SHP77 treated with DMSO at 0.1 percent for 48 hours (cell line): ENCODE data around the gene GRIK2.

ENCODE experiments used
- DNase-seq: peaks from one replicate; lab custom pipeline; 2025; lab: John Stamatoyannopoulos, UW

Gene GRIK2

DNA sequence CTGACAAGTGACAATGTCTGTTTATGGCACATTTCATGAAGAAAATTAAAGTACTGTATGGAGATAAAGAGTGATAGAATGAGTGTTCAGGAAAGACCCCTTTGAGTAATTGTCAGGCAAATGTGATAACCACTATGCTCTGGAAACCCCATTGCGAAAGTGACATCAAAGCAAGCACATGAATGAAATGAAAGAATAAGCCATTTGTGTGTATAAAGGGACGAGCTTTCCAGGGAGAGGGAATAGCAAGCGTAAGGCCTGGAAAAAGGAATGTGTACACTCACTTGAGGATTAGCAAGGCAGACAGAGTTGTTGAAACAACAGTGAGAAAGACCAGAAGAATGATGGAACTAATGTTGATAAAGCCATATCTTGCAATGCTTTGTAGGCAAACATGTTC lies 490.0 kb downstream of the GRIK2 start:
- no peak for DNase-seq

DNA sequence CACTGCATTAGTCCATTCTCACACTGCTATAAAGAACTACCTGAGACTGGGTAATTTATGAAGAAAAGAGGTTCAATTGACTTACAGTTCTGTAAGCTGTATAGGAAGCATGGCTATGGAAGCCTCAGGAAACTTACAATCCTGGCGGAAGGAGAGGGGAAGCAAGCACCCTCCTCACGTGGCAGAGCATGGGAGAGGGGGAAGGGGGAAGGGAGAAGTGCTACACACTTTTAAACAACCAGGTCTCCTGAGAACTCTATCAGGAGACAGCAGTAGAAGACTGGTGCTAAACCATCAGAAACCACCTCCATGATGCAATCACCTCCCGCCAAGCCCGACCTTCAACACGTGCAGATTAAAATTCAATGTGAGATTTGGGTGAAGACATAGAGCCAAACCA lies 494.0 kb downstream of the GRIK2 start:
- DNase-seq = no peak

DNA sequence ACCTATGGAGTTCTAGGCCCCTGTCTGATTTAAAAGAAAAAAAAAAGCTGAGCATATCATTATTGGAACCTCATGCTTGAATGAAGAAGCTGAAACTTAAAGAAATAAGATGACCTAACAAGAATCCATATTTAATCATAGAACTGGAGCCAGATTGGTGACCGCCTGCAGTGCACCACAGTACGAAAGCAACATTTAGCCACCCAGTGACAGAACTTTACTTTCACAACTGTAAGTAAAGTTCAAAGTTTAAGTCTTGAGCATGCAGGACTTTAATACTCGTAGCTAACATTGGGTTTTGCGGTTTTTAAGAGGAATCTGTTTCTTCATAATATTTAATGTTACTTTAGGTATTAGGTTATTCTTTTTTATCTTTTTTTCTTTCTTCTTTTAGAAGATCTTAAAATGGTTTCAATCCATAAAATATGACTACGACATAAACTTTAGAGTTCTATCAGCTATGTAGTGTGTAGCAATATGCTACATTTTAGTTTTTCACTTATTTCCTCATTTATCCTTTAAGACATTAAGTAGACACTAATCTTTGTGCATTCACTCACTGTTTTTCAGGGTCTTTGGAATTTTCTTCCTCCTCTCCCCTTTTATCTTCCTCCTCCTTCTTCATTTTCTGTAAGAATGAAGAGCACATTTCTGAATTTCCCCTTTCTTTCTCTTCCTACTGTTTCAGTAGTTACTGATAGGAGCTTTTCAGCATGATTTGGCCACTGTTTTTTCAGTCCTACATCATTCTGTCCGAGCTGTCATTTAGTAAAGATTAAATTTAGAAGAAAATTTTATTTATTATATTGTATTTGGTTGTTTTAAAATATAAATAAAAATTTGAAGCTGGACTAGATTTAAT lies 514.1 kb downstream of the GRIK2 start:
- no peak for DNase-seq

DNA sequence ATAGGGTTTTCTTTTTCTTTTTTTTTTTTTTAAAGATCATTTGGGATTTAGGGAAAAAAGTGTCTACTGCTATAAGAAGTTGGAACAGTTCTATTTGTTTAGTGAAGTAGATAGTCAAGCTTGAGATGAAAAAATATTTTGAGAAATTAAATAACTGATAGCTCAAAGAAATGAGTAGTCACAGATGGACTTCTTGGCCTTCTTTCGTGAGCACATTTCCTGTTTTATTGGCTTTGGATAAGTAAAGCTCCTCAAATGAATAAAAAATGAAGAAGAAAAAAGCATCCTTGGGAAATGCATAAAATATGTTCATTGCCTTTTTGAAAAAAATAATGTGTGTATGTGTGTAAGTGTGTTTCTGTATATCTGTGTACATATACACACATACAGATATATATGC lies 515.9 kb downstream of the GRIK2 start:
- no peak for DNase-seq

DNA sequence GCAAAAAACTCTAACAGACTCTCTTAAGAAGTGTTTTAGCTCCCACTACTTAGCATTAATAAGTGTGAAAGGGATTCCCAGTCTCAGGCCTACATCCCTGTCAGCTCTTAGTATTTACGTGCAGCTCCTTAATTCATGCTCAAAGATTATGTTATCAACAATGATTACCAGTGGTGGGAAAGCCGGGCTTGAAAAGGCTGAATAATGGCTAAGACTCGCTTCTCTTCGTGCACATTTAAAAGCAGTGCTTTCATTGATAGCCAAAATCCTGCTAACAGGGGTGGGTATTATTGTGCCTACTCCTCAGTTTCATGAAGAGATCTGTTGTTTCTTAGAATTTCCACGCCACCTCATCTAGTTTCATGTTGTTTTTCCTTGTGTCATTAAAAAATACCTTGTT lies 518.8 kb downstream of the GRIK2 start:
- no peak for DNase-seq

DNA sequence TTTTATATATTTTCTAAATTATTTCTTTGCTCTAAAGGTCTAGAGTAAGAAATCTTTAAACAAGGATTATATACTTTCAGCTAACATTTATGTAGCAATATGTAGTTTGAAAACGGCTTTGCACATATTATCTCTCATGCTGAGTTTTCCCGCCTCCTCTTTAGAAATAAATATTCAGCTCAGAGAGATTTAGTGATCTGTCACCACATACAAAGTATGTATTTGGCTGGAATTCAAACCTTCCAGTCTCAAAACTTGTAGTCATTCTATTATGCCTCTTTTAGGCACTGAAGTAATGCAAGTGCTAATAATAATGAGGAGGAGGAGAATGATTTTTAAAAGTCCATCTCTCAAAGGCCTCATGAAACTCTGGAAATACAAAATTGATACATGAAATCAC lies 525.0 kb downstream of the GRIK2 start:
- DNase-seq = no peak

DNA sequence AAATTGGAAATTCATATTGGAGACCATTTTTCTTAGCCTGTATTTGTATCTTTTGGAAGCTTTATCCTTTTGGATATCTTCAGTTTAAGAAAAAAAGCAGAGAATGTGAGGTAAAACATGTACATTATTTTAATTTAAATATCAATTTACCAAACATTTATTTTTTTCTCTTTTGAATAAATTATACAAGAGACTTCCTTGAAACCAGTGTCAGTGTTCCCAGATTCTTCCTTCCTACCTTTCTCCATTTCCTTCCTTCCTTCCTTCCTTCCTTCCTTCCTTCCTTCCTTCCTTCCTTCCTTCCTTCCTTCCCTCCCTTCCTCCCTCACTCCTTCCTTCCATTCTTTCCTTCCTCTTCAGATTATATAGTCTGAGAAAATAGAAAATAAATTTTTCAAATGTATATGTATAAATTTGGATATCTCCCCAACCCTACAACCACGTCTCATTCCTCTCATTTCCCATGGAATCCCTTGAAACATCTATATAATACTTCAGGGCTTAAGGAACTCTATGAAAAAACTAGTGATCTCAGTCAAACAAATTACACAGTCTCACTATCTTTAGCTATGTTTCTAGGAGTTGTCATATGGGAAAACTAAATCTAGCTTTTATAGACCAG lies 528.4 kb downstream of the GRIK2 start:
- DNase-seq = no peak

DNA sequence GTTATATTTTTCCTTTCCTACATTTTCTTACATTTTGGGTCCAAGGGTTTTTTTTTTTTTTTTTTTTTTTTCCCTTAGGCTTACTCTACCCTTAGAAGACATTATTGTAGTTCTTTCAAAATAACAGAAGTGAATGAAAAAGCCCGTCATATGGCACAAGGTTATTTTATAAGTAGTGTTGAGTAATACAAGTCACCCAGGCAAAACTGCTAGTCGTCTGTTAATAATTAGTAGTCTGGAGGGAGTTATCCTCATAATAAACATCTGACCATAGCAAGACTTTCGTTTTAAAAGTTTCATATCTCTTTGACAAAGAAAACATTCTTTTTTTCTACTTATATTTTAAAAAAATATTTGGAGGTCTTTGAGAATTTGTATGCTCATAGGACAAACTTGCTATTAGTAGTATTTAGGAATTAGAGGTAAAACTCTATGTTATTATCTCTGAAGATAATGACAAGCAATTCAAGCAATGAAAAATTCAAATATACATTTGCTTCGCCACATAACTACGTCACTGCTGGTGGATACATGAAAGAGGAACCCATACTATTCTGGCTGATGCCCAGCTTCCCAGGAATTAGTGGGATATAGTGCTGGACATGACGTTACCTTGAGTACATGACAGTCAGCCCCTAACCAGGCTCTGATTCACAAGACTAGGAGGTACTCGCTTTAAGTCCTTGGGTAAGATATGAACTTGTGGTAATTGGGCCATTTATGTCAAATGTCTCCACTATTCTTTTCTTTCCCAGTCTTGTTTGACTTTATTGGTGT lies 532.8 kb downstream of the GRIK2 start:
- DNase-seq = no peak

DNA sequence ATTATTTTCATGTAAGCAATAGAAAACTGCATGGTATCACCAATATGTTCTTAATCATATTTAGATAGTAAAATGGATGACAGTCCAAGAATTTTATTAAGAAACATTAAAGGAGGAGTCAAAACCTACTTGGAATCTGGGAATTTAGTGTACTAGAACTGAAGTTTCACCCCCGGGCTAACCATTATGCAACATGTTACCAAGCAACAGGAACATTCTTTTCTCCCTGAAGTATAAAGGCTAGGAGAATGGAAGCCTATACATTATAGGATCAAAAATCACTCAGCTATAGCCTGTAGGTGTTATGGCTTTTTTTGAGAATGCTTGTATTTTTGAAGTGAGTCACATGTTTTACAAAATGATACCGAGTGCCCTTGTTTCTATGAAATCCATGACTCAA lies 538.3 kb downstream of the GRIK2 start:
- DNase-seq = no peak

DNA sequence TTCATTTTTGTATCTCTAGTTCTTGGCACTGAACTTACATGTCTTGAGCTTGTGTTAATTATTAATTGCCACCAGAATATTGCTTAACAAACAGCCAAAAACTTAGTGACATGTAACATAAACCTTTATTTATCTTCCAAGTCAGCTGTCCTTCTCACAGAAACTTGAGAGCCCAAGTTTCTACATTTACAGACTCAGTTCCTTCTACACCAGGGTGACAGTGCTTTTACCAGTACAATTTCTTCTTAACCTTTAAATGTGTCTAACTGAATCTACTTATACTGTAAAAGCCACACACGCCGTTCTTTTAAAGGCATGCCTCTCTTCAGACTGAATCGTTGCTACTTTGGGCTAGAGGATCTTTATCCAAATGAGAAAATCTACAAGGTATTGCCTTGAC lies 539.2 kb downstream of the GRIK2 start:
- no peak for DNase-seq

DNA sequence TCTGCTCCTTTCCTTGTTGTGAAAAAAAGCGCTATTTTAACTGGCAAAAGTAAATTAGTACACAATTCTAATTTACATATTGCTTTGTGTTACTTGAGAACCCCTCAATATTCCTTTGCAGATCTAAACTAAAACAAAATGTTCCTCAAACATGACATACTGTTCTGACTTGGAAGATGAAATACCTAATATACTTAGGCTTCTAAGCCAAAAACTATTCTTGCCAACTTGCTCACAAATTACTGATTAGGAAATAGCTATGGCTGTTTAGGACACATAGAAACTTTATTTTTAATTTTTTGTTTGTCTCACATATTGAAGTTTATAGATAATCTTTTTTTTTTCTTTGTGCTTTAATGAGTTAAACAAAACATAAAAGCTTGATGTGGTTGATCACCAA lies 542.2 kb downstream of the GRIK2 start:
- no peak for DNase-seq

DNA sequence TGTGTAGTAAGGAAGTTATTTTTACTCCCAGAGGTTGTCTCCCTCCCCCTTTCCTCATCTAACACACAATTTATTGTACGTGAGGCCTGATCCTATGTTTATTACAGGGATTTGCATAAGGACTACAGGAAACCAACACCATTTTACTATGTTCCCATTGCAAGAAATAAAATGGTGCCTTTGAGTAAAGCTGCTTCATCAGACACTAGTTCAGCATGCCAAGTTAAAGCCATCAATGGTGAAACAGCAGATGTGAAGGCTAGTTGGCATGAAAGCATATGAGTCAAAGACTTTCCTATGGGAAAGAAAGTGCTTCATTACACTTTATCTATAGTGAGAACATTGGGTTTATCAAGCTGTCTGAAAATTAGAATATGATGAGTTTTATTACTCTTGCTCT lies 543.0 kb downstream of the GRIK2 start:
- DNase-seq = no peak

DNA sequence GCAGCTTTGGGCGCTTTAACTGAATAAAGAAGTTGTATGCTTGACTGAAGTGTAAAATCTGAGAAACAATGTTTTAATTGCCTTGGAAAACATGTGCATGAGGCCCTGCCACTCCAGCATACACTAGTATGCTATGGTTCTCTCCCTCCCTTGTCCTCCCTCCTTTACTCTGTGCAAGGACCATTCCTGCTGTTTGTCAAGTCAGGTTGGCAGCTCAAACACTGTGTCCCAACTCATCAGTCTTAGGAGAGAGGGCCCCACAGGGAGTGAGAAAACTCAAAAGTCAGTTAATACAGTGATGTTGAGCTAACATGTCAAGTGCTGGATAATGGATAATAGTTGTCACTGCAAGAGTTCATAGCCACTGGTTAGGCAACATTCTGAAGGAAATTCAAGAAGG lies 543.6 kb downstream of the GRIK2 start:
- DNase-seq = no peak

DNA sequence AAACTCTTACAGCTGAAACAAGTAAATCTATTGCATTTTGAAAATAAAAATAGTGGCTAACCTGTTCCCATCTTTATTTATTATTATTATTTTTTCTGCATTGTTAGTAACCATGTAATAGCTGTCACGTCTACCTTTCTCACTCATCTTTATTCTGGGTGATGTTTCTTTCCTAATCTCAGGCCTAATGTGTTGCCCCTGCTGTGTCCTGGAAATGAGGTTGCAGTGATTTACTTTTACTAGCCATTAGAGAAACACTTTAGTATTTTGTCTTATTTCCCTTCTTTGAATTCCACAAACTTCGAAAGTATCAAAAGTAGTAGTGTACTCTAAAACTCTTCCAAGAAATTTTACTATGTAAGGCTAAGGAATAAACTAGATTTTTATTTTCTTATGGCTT lies 546.9 kb downstream of the GRIK2 start:
- DNase-seq = no peak

DNA sequence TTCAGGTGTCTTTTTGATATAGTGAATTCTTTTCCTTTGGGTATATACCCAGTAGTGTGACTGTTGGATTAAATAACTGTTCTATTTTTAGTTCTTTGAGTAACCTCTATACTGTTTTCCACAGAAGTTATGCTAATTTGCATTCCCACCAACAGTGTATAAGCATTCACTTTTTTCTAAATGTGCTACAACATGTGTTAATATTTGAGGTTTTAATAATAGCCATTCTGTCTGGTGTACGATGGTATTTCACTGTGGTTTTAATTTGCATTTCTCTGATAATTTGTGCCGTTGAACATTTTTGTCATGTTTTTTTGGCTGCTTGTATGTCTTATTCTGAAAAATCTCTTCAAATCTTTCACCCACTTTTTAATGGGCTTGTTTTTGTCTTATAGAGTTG lies 563.5 kb downstream of the GRIK2 start:
- DNase-seq = no peak

DNA sequence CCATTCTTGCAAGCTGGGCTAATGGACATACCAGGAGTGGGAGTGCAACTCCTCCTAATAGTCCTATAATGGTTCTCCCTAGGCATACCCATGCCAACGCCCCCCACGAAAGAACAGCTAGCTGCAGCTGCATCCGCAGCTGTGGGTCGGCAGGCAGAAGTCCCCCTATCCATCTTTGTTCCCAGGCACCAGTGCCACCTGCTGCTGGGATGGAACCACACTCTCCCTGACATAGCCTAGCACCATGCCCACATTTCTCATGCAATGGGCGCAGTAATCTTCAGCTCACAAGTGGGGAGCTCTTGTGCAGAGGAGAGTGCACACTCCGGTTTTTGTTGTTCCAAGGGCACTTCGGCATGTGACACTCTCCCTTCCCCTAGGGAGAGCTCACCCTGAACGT lies 567.8 kb downstream of the GRIK2 start:
- DNase-seq = no peak

DNA sequence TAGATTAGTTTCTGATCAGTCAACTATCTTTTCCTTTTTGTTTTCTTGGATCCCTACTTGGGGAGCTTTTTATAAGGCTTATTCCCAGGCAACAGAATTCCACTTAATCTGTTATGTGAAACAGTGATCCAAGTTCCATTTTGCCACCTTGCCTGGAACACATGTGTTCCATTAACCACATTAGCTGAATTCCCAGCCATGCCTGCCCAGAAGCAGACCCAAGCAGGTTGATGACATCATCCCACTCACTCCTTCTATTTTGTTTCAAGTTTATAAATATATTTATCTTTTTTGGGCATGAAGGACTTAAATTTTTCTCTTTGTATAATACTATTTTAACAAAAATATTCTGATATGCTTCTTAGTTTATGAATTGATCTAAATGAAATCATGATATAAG lies 587.4 kb downstream of the GRIK2 start:
- no peak for DNase-seq

DNA sequence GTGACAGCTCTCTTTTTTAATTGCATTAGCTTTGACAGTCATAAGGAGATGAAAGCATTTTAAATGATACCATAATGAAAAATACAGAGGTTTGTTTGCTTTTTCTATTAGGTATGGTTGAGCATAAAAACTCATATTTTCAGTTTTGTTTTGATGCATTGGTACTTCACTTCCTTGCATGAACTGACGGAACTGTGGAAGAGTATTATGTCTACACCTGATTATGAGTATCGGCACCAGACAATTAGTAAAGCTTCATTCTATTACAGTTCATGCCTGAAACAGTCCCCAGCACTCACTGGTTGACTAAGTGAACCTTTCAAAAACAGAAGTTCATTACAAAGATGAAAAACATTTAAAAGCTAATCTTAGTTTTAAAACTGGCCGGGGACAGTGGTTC lies 593.0 kb downstream of the GRIK2 start:
- no peak for DNase-seq

DNA sequence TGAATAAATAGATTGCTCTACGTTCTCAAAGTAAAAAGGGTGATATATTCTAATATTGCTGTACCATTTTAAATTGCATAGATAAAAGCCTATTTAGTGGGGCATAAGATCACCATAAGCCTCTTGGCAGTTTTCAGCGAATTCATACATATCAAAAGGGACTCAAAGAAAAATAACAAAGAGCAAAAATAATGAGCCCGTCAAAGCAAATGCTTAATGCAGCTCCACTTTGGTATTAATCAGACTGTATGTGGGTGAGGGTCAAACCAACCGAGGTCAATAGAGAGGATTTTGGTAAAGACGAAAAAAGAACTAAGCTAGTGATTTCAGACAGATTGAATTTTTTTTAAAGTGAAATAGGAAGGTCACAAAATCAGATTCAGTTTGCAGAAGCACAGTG lies 598.8 kb downstream of the GRIK2 start:
- no peak for DNase-seq

DNA sequence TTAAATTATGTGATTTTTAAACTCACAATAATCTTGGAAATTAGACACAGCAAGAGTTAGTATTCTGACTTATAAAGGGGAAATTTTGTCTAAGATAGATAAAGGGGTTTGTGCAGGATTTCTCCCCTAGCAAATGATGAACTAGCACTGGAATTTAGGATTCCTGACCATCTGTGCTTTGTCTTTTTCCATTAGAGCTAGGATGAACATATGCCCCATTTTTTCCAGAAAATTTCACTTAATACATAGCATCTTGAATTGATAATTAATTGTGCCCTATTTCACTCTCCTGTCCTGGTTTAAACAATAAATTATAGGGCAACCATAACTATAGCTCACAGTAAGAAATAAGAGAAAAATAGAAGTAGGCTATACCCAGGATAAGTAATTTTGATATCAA lies 601.0 kb downstream of the GRIK2 start:
- no peak for DNase-seq

DNA sequence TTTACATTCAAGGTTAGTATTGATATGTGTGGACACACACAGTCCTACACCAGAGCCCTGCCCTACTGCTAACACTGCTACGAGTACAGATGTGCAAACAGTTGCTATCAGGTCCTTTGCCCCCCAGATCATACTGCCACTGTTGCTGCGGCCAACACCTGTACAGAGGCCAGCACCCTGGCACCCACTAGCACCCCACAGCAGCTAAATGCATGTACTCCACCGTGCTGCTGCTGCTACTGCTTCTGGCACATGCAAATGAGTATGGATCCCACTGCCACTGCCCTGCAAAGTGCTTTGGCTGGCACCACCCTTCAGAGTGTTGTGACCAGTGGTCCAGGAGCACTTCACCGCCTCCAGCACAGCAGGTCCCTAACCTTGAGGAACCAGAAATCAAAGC lies 621.9 kb downstream of the GRIK2 start:
- no peak for DNase-seq

DNA sequence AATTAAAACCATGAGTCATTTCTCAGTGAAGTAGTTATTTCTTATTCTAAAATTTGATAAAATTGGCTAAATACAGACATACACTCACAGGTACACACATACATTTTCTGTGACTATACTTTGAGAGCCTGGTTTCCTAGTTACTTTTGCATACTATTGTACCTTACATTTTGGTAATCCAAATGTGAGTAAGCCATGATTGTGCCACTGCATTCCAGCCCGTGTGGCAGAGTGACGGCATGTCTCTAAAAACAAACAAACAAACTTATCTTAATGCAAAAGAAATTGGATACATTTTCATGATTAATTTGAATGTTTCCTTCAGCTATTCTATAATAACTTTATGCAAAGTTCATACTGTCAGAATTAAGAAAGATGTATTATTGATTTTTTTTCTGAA lies 628.8 kb downstream of the GRIK2 start:
- DNase-seq = no peak

DNA sequence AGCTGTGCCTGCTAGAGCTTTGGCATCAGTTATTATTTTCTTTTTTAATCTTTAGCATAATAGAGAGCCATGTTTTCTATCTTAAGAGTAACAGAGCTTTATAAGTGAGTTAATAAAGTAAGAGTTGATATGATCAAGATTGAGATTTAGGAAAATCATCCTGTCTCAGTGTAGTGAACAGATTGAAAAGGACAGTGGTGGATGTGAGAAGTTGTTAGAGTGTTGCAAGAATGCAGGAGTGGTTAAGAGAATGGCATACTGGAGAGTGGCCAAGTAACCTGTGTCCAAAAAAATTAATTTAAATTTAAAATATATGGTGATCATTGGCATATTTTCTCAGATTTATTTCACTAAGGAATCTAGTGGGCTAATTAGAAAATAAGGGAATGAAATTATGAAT lies 629.3 kb downstream of the GRIK2 start:
- DNase-seq = no peak
